GM19023 (cell line): Measurements from ENCODE around the gene USP49.
"Not testable (repeated sequence)": the region's sequence is repeated elsewhere in the genome, so short reads cannot be mapped to it uniquely, and the experiment has no call there.

Experiments
- ATAC-seq: cut with Tn5 transposase; IDR thresholded peaks from one replicate; pipeline ENCODE4 v1.9.1; 2021; ENCODE audit warnings: mild to moderate bottlenecking, moderate library complexity; ENCODE audit not compliant: unreplicated experiment

USP49 gene

GRCh38 chr6:41783106-41783780, 111.9 kb downstream of the USP49 start:
- ATAC-seq: no peak

GRCh38 chr6:41781366-41781730, 113.8 kb downstream of the USP49 start:
- no peak for ATAC-seq

- ATAC-seq: no peak
Observed at GRCh38 chr6:41780551-41781365, 114.4 kb downstream of the USP49 start, which contains the start of gene PRICKLE4. TSS of gene PRICKLE4 (plus strand) at chr6:41780782. CDS start at chr6:41783474, 2,692 bp downstream.

- ATAC-seq: peak; percentile 97
Observed at GRCh38 chr6:41779788-41780550, 115.2 kb downstream of the USP49 start, which contains the start of gene FRS3. TSS of gene FRS3 (minus strand) at chr6:41779900. CDS start at chr6:41776987, 2,913 bp downstream.

- ATAC-seq: peak; percentile 4
Observed at GRCh38 chr6:41779336-41779735, 115.8 kb downstream of the USP49 start.

- ATAC-seq: no peak
Observed at GRCh38 chr6:41778895-41779294, 116.3 kb downstream of the USP49 start.

GRCh38 chr6:41777551-41778285, 117.5 kb downstream of the USP49 start:
- ATAC-seq: no peak

GRCh38 chr6:41775293-41775882, 119.8 kb downstream of the USP49 start:
- no peak for ATAC-seq

- ATAC-seq: no peak
Observed at GRCh38 chr6:41774841-41775240, 120.3 kb downstream of the USP49 start.

GRCh38 chr6:41771058-41771983, 123.9 kb downstream of the USP49 start:
- ATAC-seq: no peak

- ATAC-seq: no peak
Observed at GRCh38 chr6:41770381-41771057, 124.7 kb downstream of the USP49 start.

GRCh38 chr6:41769376-41769775, 125.8 kb downstream of the USP49 start:
- ATAC-seq: no peak

- no peak for ATAC-seq
Observed at GRCh38 chr6:41768545-41769308, 126.4 kb downstream of the USP49 start.

GRCh38 chr6:41767112-41767833, 127.9 kb downstream of the USP49 start:
- no peak for ATAC-seq

GRCh38 chr6:41766043-41766664, 129.0 kb downstream of the USP49 start:
- ATAC-seq: not testable (repeated sequence)

GRCh38 chr6:41763470-41763869, 131.7 kb downstream of the USP49 start:
- no peak for ATAC-seq
